Ovary (tissue), 9 donors: Measurements from ENCODE around the gene PSG1. TPM values are rescaled to one million over a fixed set of nuclear protein-coding genes. Genes with fewer than 3 reads are reported as not detected.
"Not testable (repeated sequence)": the region's sequence is repeated elsewhere in the genome, so short reads cannot be mapped to it uniquely, and the experiment has no call there.

ENCODE experiments used
- DNase-seq, 5 donors: peaks; one replicate each; pipeline ENCODE4 v3.0.0-alpha.2; 2019 to 2020
- H3K27ac ChIP-seq, 2 donors: fragments of 200-600 bp; one replicate each; pipeline versions ENCODE4 v1.5.1 to v1.8.0; 2019 to 2022
- H3K27me3 ChIP-seq: fragments of 200-600 bp; one replicate; pipeline ENCODE4 v1.8.0; 2022
- H3K36me3 ChIP-seq: fragments of 200-600 bp; sonication (generic); one replicate; pipeline ENCODE4 v1.5.1; 2019
- H3K4me1 ChIP-seq: one replicate; pipeline ENCODE4 v1.8.1; 2013; ENCODE audit warnings: mild to moderate bottlenecking, moderate library complexity; ENCODE audit not compliant: insufficient read depth
- H3K4me3 ChIP-seq: fragments of 200-600 bp; sonication (generic); one replicate; pipeline ENCODE4 v1.5.1; 2017
- H3K9me3 ChIP-seq, 2 donors: fragments of 200-600 bp in 1 of 2; sonication (generic) in 1 of 2; one replicate each; pipeline versions ENCODE4 v1.5.1 to v1.8.1; 2013 to 2019; ENCODE audit warnings: mild to moderate bottlenecking in 1 of 2, moderate library complexity in 1 of 2
- WGBS, 3 donors: extraction: QIAGEN DNeasy Blood & Tissue Kit in 1 of 3; methylation state at CpG; one replicate each; pipeline versions ENCODE4 v1.1.5 to v1.1.7; 2013 to 2017; 5-methylcytosine and 5-hydroxymethylcytosine counted together
- intact Hi-C, 4 donors: fragments of 100-400 bp; cut with DNase I; formaldehyde crosslinking; loops; one replicate each; pipeline versions ENCODE4 v1.11.0 to v1.15.1; 2022 to 2023
- polyA plus RNA-seq, 2 donors: library from polyadenylated mRNA; stranded (reverse); fragments of 200-250 nt in 1 of 2; fragments of 350-450 nt in 1 of 2; fragmentation: Illumina TruSeq in 1 of 2; extraction: RNeasy Lipid Tissue Mini Kit (QIAGEN cat#74804) in 1 of 2; gene quantifications; one replicate each; pipeline ENCODE4 v1.2.3, GENCODE V29; 2013 to 2014
- total RNA-seq, 7 donors: library from RNA; depleted of rRNA in 2 of 7; stranded (reverse); fragments of >200 nt in 2 of 7; fragmentation: NEBNext Ultra II Directional in 3 of 7; extraction: Animal tissue kit (Norgen Biotek cat#: 25700) in 3 of 7; gene quantifications; one replicate each; pipeline versions ENCODE4 v1.1.0 to v1.2.4, GENCODE V29; 2016 to 2023
- donor health status: DM: no; HTN: no; CAD: no; lungs with moderate emphysema.
- donor health status: DM: no; HTN: no; CAD: no.
- donor health status: Bipolar disorder and iron deficiency.
- donor health status: DM: yes; HTN: yes; CAD: no.
- donor health status: DM: no; HTN: no; CAD: no.
- donor health status: DM: yes; HTN: yes; CAD: no.

Gene PSG1
- total and polyA plus RNA-seq, 9 donors = 0.27 TPM; not detected in 8

DNA sequence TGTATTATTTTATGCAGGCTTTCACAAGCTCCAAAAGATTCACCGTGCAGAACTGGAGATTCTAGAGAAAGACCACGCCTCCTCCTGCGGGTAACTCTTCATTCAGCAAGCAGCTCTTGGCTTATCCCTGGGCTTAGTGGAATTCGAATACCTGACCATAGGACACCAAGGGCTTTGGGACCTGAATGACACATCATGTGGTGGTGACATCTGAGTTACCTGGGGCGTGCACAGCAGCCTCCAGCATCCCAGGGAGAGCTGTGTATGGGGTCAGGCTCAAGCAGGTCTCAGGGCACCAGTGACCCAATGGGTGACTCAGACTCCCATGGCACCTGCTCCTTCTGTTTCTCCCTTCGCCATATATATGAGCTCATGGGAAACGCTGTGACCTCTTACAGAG lies 10.9 kb upstream of the PSG1 start:
- H3K4me1 ChIP-seq, H3K27me3 ChIP-seq, H3K4me3 ChIP-seq, DNase-seq, H3K36me3 ChIP-seq, intact Hi-C loops, H3K27ac ChIP-seq, H3K9me3 ChIP-seq: not testable (repeated sequence)
- 81 to 84% (median 82%) methylated on average over 7 of the region's 7 CpGs for WGBS, 3 donors

GRCh38 chr19:42887876-42888445 lies 8.4 kb upstream of the PSG1 start:
- not testable (repeated sequence) for DNase-seq

GRCh38 chr19:42882730-42883129 lies 3.2 kb upstream of the PSG1 start:
- H3K36me3 ChIP-seq, H3K9me3 ChIP-seq, H3K4me3 ChIP-seq, H3K4me1 ChIP-seq, intact Hi-C loops, H3K27ac ChIP-seq, H3K27me3 ChIP-seq, DNase-seq: not testable (repeated sequence)
- 75 to 80% (median 75%) methylated on average over 2 of the region's 2 CpGs for WGBS, 3 donors

More at GRCh38 chr19:42887876-42888445, 8.4 kb upstream of the PSG1 start:
- H3K4me1 ChIP-seq, H3K27me3 ChIP-seq, H3K36me3 ChIP-seq, intact Hi-C loops, H3K9me3 ChIP-seq, H3K4me3 ChIP-seq, H3K27ac ChIP-seq: not testable (repeated sequence)

GRCh38 chr19:42882010-42882409 lies 2.5 kb upstream of the PSG1 start:
- H3K27ac ChIP-seq, H3K27me3 ChIP-seq, H3K9me3 ChIP-seq, DNase-seq, H3K4me1 ChIP-seq, H3K36me3 ChIP-seq, H3K4me3 ChIP-seq, intact Hi-C loops: not testable (repeated sequence)
- 43 to 63% (median 59%) methylated on average over 5 of the region's 5 CpGs for WGBS, 3 donors

GRCh38 chr19:42881279-42881678 lies 1.8 kb upstream of the PSG1 start:
- WGBS, 3 donors = 48 to 61% (median 57%) methylated on average over 8 of the region's 8 CpGs
- H3K36me3 ChIP-seq, H3K4me3 ChIP-seq, H3K27me3 ChIP-seq, H3K27ac ChIP-seq, H3K4me1 ChIP-seq, DNase-seq, H3K9me3 ChIP-seq, intact Hi-C loops: not testable (repeated sequence)

DNA sequence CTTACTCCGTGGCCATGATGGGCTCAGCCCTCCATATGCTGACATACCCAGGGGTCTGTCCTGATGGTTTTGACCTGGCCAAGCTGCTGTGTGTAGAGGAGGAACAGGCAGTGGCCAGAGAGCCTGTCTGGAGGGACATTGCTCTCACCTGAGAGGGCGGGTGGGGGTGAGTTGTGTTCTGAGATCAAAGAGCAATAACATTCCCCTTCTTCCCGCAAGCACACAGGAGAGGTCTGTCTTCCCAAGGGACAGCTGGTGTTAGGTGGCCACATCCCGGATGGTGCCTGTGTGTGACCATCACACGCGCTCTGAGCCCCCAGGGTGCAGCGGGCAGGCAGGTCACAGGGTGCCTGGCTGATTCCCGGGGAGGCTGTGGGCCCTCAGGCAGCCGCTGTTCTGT lies 1.1 kb upstream of the PSG1 start:
- H3K4me1 ChIP-seq, H3K4me3 ChIP-seq, H3K36me3 ChIP-seq, H3K27me3 ChIP-seq, H3K9me3 ChIP-seq, H3K27ac ChIP-seq, DNase-seq, intact Hi-C loops: not testable (repeated sequence)
- WGBS, 3 donors = 84 to 88% (median 87%) methylated on average over 9 of the region's 9 CpGs

GRCh38 chr19:42876596-42876995 lies 2.9 kb downstream of the PSG1 start:
- H3K4me3 ChIP-seq, H3K27ac ChIP-seq, H3K9me3 ChIP-seq, H3K36me3 ChIP-seq, DNase-seq, H3K27me3 ChIP-seq, H3K4me1 ChIP-seq, intact Hi-C loops: not testable (repeated sequence)

- H3K27me3 ChIP-seq, DNase-seq, H3K4me1 ChIP-seq, H3K9me3 ChIP-seq, H3K4me3 ChIP-seq, H3K27ac ChIP-seq, H3K36me3 ChIP-seq, intact Hi-C loops: not testable (repeated sequence)
- 26 to 45% (median 27%) methylated on average over 1 of the region's 1 CpG for WGBS, 3 donors
Observed at GRCh38 chr19:42875881-42876280, 3.6 kb downstream of the PSG1 start.

DNA sequence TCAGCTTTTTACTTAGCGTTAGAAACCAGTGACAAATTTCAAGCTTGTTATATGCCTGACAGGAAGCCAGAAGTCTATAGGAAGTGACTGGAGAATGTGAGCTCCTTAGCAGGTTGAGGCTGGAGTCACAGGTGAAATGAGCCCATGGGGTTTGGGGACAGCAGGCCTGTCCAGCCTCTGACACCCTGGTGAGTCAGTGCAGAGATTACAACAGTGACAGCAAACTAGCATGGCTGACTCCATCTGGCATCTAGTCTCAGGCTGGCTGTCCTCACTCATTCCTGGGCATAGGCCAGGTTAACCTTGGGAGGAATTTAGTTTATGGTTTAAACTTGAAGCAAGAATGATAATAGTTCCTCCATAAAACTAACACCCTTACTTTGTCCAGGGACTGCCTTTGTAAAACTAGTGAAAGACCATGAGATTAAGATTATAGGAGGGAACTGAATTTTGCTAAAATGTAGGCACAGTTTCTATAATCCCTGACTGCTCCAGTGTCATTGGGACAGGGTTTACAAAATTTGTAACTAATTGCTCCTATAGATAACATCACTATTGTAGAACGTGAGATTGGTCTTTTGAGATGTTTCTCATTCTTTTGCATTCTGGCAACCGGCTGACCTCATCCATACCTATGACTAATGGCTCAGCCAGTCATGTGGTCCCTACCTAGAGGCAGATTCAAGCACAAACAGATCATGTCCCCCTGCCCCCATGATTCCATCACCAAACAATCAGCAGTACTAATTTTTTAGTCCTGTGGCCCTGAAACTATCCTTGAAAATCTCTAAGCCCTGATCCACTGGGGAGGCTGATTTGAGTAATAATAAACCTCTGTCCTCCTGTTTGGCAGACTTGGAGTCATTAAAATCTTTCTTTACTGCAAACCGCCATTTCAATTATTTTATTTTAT lies 4.4 kb downstream of the PSG1 start:
- WGBS, 3 donors = 47 to 60% (median 52%) methylated on average over 4 of the region's 4 CpGs
- H3K9me3 ChIP-seq, H3K4me1 ChIP-seq, H3K36me3 ChIP-seq, DNase-seq, H3K27ac ChIP-seq, intact Hi-C loops, H3K4me3 ChIP-seq, H3K27me3 ChIP-seq: not testable (repeated sequence)

DNA sequence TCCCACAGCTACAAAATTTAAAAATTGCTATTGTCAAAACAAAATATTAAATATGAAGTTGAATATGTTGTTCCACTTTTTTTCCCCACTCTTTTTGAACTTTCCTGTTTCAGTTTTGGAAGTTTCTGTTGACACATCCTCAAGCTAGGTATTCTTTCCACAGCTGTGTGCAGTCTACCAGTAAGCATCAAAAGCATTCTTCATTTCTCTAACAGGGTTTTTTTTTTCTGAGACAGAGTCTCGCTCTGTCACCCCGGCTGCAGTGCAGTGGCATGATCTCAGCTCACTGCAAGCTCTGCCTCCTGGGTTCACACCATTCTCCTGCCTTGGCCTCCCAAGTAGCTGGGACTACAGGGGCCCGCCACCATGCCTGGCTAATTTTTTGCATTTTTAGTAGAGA lies 5.4 kb downstream of the PSG1 start:
- DNase-seq, H3K4me1 ChIP-seq, H3K36me3 ChIP-seq, H3K4me3 ChIP-seq, intact Hi-C loops, H3K9me3 ChIP-seq, H3K27ac ChIP-seq, H3K27me3 ChIP-seq: not testable (repeated sequence)
- 69 to 89% (median 74%) methylated on average over 3 of the region's 3 CpGs for WGBS, 3 donors
